Measurements from ENCODE around the gene EAF1. TPM values are rescaled to one million over a fixed set of nuclear protein-coding genes. Genes with fewer than 3 reads are reported as not detected.
"Not testable (repeated sequence)": the region's sequence is repeated elsewhere in the genome, so short reads cannot be mapped to it uniquely, and the experiment has no call there.

Gene EAF1
- total RNA-seq, 2 donors from 2014 or later = 29.9 to 33.4 TPM

- Mint-ChIP-seq H3K27ac (no peak overlapping the region), H3K27me3 (ENCODE audit: low read depth) (no peaks in the 10 kb centered on the region), H3K36me3 (ENCODE audit: insufficient read depth in 2 of 2) (peaks cover 0 to 6% of the 10 kb centered on the region in 2 donors), H3K4me3 (no peak overlapping the region), H3K4me1 (ENCODE audit: low read depth) (no peaks in the 10 kb centered on the region), H3K9me3 (peaks cover 0 to 4% of the 10 kb centered on the region in 2 donors)
- ATAC-seq (replicated peaks in 1 of 2) (no peak), DNase-seq (no peak)
Observed at GRCh38 chr3:15390460-15390859, 36.9 kb upstream of the EAF1 start.

DNA sequence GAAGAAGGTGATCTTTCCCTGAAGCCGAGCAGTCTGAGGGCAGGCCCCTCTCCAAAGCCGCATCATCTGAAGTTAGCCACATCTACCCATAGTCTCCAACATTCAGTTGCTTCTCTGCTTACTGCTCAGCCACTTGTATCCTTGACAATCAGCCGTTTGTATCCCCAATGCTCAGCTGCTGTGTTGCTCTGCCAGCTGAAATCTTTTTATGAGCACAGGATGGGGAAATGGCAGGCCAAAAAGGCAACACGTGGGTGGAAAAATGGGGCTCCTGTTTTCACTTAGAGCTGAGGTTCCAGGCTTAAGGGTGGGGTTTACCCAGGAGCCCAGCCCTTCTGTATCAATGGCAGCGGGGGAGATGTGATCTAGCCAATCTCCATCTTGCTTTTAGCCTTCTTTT lies 36.4 kb upstream of the EAF1 start:
- no peak for DNase-seq
- Mint-ChIP-seq H3K9me3 (peaks cover 0 to 2% of the 10 kb centered on the region in 2 donors), H3K36me3 (ENCODE audit: insufficient read depth in 2 of 2) (peaks cover 0 to 6% of the 10 kb centered on the region in 2 donors), H3K4me1 (ENCODE audit: low read depth) (no peaks in the 10 kb centered on the region), H3K27ac (no peak overlapping the region), H3K4me3 (no peak overlapping the region), H3K27me3 (ENCODE audit: low read depth) (no peaks in the 10 kb centered on the region)
- no peak for ATAC-seq (replicated peaks in 1 of 2)

GRCh38 chr3:15393252-15393651 lies 34.1 kb upstream of the EAF1 start:
- H3K9me3 Mint-ChIP-seq; H3K27me3 Mint-ChIP-seq (ENCODE audit: low read depth); H3K4me1 Mint-ChIP-seq (ENCODE audit: low read depth); H3K4me3 Mint-ChIP-seq; ATAC-seq (replicated peaks in 1 of 2); DNase-seq; H3K27ac Mint-ChIP-seq; H3K36me3 Mint-ChIP-seq (ENCODE audit: insufficient read depth in 2 of 2): not testable (repeated sequence)

GRCh38 chr3:15398731-15399133 lies 28.7 kb upstream of the EAF1 start:
- H3K9me3 Mint-ChIP-seq; H3K4me1 Mint-ChIP-seq (ENCODE audit: low read depth); H3K4me3 Mint-ChIP-seq; H3K27me3 Mint-ChIP-seq (ENCODE audit: low read depth); ATAC-seq (replicated peaks in 1 of 2); H3K27ac Mint-ChIP-seq; H3K36me3 Mint-ChIP-seq (ENCODE audit: insufficient read depth in 2 of 2): not testable (repeated sequence)
- DNase-seq = peak in 1 of 2 donors; percentile 10

DNA sequence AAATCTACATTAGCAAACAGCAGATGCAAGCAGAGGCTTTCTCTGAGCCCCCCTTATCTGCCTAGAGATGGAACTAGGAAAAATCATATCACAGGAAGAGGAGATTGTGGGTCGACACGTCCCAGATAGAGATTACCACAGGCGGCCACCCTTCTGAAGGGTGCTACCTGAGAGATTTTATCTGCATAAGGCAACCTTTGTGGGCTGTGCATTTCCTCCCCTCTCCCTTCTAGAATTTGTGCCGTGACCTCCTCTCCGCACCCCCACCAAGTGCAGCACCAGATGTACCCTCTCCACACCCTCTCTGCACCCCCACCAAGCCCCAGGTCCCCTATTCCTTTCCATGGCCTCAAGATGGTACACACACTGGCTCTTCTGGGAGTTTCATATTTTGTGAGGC lies 27.4 kb upstream of the EAF1 start:
- no peak overlapping the region for H3K4me3 Mint-ChIP-seq
- DNase-seq (no peak), ATAC-seq (replicated peaks in 1 of 2) (no peak)
- H3K9me3 Mint-ChIP-seq = no peaks in the 10 kb centered on the region
- H3K4me1 Mint-ChIP-seq (ENCODE audit: low read depth) = peaks cover 9% of the 10 kb centered on the region
- H3K27me3 Mint-ChIP-seq (ENCODE audit: low read depth) = no peaks in the 10 kb centered on the region
- H3K27ac Mint-ChIP-seq = no peak overlapping the region
- H3K36me3 Mint-ChIP-seq (ENCODE audit: insufficient read depth in 2 of 2) = no peaks in the 10 kb centered on the region

DNA sequence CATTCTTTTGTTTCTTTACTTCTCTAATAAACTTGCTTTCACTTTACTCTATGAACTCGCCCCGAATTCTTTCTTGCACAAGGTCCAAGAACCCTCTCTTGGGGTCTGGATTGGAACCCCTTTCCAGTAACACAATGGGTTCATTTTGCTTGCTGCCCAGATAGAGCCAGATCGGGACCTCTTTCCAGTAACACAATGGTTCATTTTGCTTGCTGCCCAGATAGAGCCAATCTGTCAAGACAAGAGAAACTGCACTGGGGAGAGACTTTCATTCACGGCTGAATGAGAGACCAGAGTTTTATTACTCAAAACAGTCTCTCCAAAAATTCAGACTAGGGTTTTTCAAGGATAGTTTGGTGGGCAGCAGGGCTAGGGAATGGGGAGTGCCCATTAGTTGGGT lies 25.5 kb upstream of the EAF1 start:
- H3K27me3 Mint-ChIP-seq (ENCODE audit: low read depth) = no peaks in the 10 kb centered on the region
- H3K36me3 Mint-ChIP-seq (ENCODE audit: insufficient read depth in 2 of 2) = no peaks in the 10 kb centered on the region
- no peak overlapping the region for H3K4me3 Mint-ChIP-seq
- ATAC-seq (replicated peaks in 1 of 2) (no peak), DNase-seq (no peak)
- no peak overlapping the region for H3K27ac Mint-ChIP-seq
- peaks cover 9% of the 10 kb centered on the region for H3K4me1 Mint-ChIP-seq (ENCODE audit: low read depth)
- no peaks in the 10 kb centered on the region for H3K9me3 Mint-ChIP-seq

GRCh38 chr3:15403495-15403894 lies 23.9 kb upstream of the EAF1 start:
- DNase-seq (no peak), ATAC-seq (replicated peaks in 1 of 2) (no peak)
- Mint-ChIP-seq H3K36me3 (ENCODE audit: insufficient read depth in 2 of 2) (no peaks in the 10 kb centered on the region), H3K4me1 (ENCODE audit: low read depth) (peaks cover 9% of the 10 kb centered on the region), H3K27ac (no peak overlapping the region), H3K4me3 (no peak overlapping the region), H3K9me3 (no peaks in the 10 kb centered on the region), H3K27me3 (ENCODE audit: low read depth) (no peaks in the 10 kb centered on the region)

DNA sequence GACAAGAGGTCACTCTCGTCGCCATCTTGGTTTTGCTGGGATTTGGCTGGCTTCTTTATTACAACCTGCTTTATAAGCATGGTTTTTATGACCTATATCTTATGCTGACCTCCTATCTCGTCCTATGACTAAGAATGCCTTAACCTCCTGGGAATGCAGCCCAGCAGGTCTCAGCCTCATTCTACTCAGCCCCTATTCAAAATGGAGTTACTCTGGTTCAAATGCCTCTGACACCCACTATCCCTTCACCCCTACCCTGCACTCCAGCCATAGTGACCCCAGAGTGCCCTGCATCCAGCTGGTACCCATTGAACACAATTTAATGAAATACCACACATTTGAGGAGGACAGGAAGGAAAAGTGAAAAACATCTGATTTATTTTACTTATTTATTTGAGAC lies 23.4 kb upstream of the EAF1 start:
- no peaks in the 10 kb centered on the region for H3K36me3 Mint-ChIP-seq (ENCODE audit: insufficient read depth in 2 of 2)
- no peak overlapping the region for H3K4me3 Mint-ChIP-seq
- H3K4me1 Mint-ChIP-seq (ENCODE audit: low read depth) = peaks cover 9% of the 10 kb centered on the region
- no peaks in the 10 kb centered on the region for H3K27me3 Mint-ChIP-seq (ENCODE audit: low read depth)
- no peaks in the 10 kb centered on the region for H3K9me3 Mint-ChIP-seq
- ATAC-seq (replicated peaks in 1 of 2) (no peak), DNase-seq (no peak)
- H3K27ac Mint-ChIP-seq = no peak overlapping the region

GRCh38 chr3:15404767-15405166 lies 22.6 kb upstream of the EAF1 start:
- Mint-ChIP-seq H3K4me1 (ENCODE audit: low read depth) (peaks cover 7% of the 10 kb centered on the region), H3K4me3 (no peak overlapping the region), H3K27me3 (ENCODE audit: low read depth) (no peaks in the 10 kb centered on the region), H3K36me3 (ENCODE audit: insufficient read depth in 2 of 2) (no peaks in the 10 kb centered on the region), H3K27ac (no peak overlapping the region), H3K9me3 (no peaks in the 10 kb centered on the region)
- DNase-seq (no peak), ATAC-seq (replicated peaks in 1 of 2) (no peak)

- Mint-ChIP-seq H3K27ac (no peak overlapping the region), H3K4me3 (no peak overlapping the region)
- peak; percentile 46 to 47 for ATAC-seq (replicated peaks in 1 of 2)
Observed at GRCh38 chr3:15405448-15406050, 21.8 kb upstream of the EAF1 start.

GRCh38 chr3:15409239-15409638 lies 18.2 kb upstream of the EAF1 start:
- H3K4me1 Mint-ChIP-seq (ENCODE audit: low read depth) = no peaks in the 10 kb centered on the region
- peaks cover 0 to 2% of the 10 kb centered on the region in 2 donors for H3K36me3 Mint-ChIP-seq (ENCODE audit: insufficient read depth in 2 of 2)
- DNase-seq (no peak), ATAC-seq (replicated peaks in 1 of 2) (no peak)
- H3K27me3 Mint-ChIP-seq (ENCODE audit: low read depth) = no peaks in the 10 kb centered on the region
- H3K4me3 Mint-ChIP-seq = no peak overlapping the region
- no peak overlapping the region for H3K27ac Mint-ChIP-seq
- H3K9me3 Mint-ChIP-seq = no peaks in the 10 kb centered on the region

More at GRCh38 chr3:15405448-15406050, 21.8 kb upstream of the EAF1 start:
- peak in 1 of 2 donors; percentile 15 for DNase-seq
- Mint-ChIP-seq H3K36me3 (ENCODE audit: insufficient read depth in 2 of 2) (no peaks in the 10 kb centered on the region), H3K27me3 (ENCODE audit: low read depth) (no peaks in the 10 kb centered on the region), H3K9me3 (no peaks in the 10 kb centered on the region), H3K4me1 (ENCODE audit: low read depth) (no peaks in the 10 kb centered on the region)

DNA sequence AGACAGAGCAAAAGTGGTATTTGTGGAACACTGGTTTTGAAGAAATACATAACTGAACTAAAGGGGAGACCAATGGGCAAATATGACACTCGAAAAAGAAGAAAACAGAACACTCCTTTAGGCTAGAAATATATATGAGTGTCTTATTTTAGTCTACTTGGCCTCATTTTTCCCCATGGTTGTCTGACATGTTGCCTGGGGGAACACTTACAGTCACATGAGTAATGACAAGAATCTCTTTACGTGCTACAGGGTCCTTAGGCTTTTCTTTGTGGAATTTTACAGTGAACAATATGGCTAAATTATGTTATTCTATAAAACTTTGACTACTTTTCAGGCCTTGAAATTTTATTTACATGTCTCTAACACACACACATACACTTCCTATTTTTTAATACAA lies 17.6 kb upstream of the EAF1 start:
- Mint-ChIP-seq H3K9me3 (no peaks in the 10 kb centered on the region), H3K36me3 (ENCODE audit: insufficient read depth in 2 of 2) (peaks cover 0 to 5% of the 10 kb centered on the region in 2 donors), H3K4me3 (no peak overlapping the region), H3K27me3 (ENCODE audit: low read depth) (no peaks in the 10 kb centered on the region), H3K4me1 (ENCODE audit: low read depth) (no peaks in the 10 kb centered on the region), H3K27ac (no peak overlapping the region)
- ATAC-seq (replicated peaks in 1 of 2) = no peak
- DNase-seq = no peak

GRCh38 chr3:15410966-15411365 lies 16.4 kb upstream of the EAF1 start:
- not testable (repeated sequence) for H3K27ac Mint-ChIP-seq; H3K4me1 Mint-ChIP-seq (ENCODE audit: low read depth); ATAC-seq (replicated peaks in 1 of 2); H3K9me3 Mint-ChIP-seq; DNase-seq; H3K4me3 Mint-ChIP-seq; H3K27me3 Mint-ChIP-seq (ENCODE audit: low read depth)
- H3K36me3 Mint-ChIP-seq (ENCODE audit: insufficient read depth in 2 of 2) = peaks cover 2 to 12% of the 10 kb centered on the region in 2 donors

GRCh38 chr3:15420871-15421270 lies 6.5 kb upstream of the EAF1 start:
- H3K27ac Mint-ChIP-seq = peak overlapping the region; percentile 44
- no peak for DNase-seq
- no peak overlapping the region for H3K4me3 Mint-ChIP-seq
- no peaks in the 10 kb centered on the region for H3K9me3 Mint-ChIP-seq
- ATAC-seq (replicated peaks in 1 of 2) = no peak
- H3K27me3 Mint-ChIP-seq (ENCODE audit: low read depth) = no peaks in the 10 kb centered on the region
- peaks cover 17% of the 10 kb centered on the region for H3K4me1 Mint-ChIP-seq (ENCODE audit: low read depth)
- peaks cover 1 to 10% of the 10 kb centered on the region in 2 donors for H3K36me3 Mint-ChIP-seq (ENCODE audit: insufficient read depth in 2 of 2)
